Thyroid gland (tissue), 4 donors: ENCODE data around the gene LDLRAD3. TPM values are rescaled to one million over a fixed set of nuclear protein-coding genes. Genes with fewer than 3 reads are reported as not detected.

Experiments
- DNase-seq, 2 donors: peaks; one replicate each; pipeline ENCODE4 v3.0.0-alpha.2; 2019
- H3K27ac ChIP-seq, 3 donors: fragments of 200-600 bp; sonication (generic); 1 replicate in 2 of 3; 2 replicates in 1 of 3; pipeline ENCODE4 v1.5.1; 2016 to 2019; ENCODE audit warnings: mild to moderate bottlenecking in 1 of 3, moderate library complexity in 1 of 3
- H3K27me3 ChIP-seq: fragments of 200-600 bp; sonication (generic); one replicate; pipeline ENCODE4 v1.5.1; 2019
- H3K36me3 ChIP-seq, 2 donors: fragments of 200-600 bp; sonication (generic); one replicate each; pipeline ENCODE4 v1.5.1; 2016 to 2019
- H3K4me1 ChIP-seq, 2 donors: fragments of 200-600 bp; sonication (generic); one replicate each; pipeline ENCODE4 v1.5.1; 2017 to 2019
- H3K4me3 ChIP-seq, 3 donors: fragments of 200-600 bp; sonication (generic); replicated peaks in 1 of 3; 1 replicate in 2 of 3; 2 replicates in 1 of 3; pipeline ENCODE4 v1.5.1; 2016; ENCODE audit warnings: mild to moderate bottlenecking in 1 of 3
- H3K9me3 ChIP-seq: fragments of 200-600 bp; sonication (generic); one replicate; pipeline ENCODE4 v1.5.1; 2017
- CTCF ChIP-seq, 6 experiments: fragments of 200-600 bp in 3 of 6; fragments of 450-650 bp in 3 of 6; sonication (generic) in 3 of 6; IDR thresholded peaks; one replicate each; pipeline ENCODE4 v1.5.1; 2016 to 2019; ENCODE audit warnings: antibody characterized with exemption in 6 of 6, mild to moderate bottlenecking in 2 of 6, inconsistent platforms in 1 of 6, moderate library complexity in 1 of 6
- POLR2A ChIP-seq, 2 donors: fragments of 450-650 bp; IDR thresholded peaks; one replicate each; pipeline ENCODE4 v1.6.1; 2017; ENCODE audit warnings: antibody characterized with exemption in 2 of 2, mild to moderate bottlenecking in 2 of 2, moderate library complexity in 1 of 2
- WGBS, 2 donors: methylation state at CpG; one replicate each; pipeline ENCODE4 v1.1.5; 2017; 5-methylcytosine and 5-hydroxymethylcytosine counted together
- intact Hi-C: fragments of 100-400 bp; cut with DNase I; formaldehyde crosslinking; loops from one replicate; pipeline ENCODE4 v1.15.1; 2023
- total RNA-seq, 4 donors: library from RNA; depleted of rRNA; stranded (reverse); fragments of >200 nt; gene quantifications; one replicate each; pipeline ENCODE4 v1.2.3, GENCODE V29; 2016

Gene LDLRAD3
- total RNA-seq, 4 donors from 2014 or later: 3.6 to 9.3 (median 6.2) TPM

GRCh38 chr11:36051235-36052144 is 107.6 kb downstream of the LDLRAD3 start:
- Histone ChIP-seq H3K36me3 (no peaks in the 10 kb centered on the region), H3K4me1 (no peaks in the 10 kb centered on the region), H3K27me3 (no peaks in the 10 kb centered on the region), H3K9me3 (no peaks in the 10 kb centered on the region), H3K27ac (no peak overlapping the region), H3K4me3 (no peak overlapping the region)
- TF ChIP-seq CTCF (IDR thresholded peaks at IDR 0.05) (no peak), POLR2A (IDR thresholded peaks at IDR 0.05) (no peak)
- no peak for DNase-seq
- WGBS, 2 donors: 69 to 72% methylated on average over 8 of the region's 8 CpGs
- intact Hi-C loops: no loop called here

- DNase-seq: no peak
- Histone ChIP-seq H3K27ac (no peak overlapping the region), H3K4me1 (no peaks in the 10 kb centered on the region), H3K4me3 (no peak overlapping the region), H3K9me3 (no peaks in the 10 kb centered on the region), H3K27me3 (no peaks in the 10 kb centered on the region), H3K36me3 (no peaks in the 10 kb centered on the region)
- TF ChIP-seq POLR2A (IDR thresholded peaks at IDR 0.05): no peak
- TF ChIP-seq CTCF (IDR thresholded peaks at IDR 0.05): no peak
- intact Hi-C loops: no loop called here
- 93 to 97% methylated on average over 5 of the region's 5 CpGs for WGBS, 2 donors
These were observed 109.4 kb downstream of the LDLRAD3 start for GRCh38 chr11:36053281-36053680.

GRCh38 chr11:36053862-36054261 is 110.0 kb downstream of the LDLRAD3 start:
- WGBS, 2 donors: 88 to 89% methylated on average over 3 of the region's 3 CpGs
- Histone ChIP-seq H3K27ac (no peak overlapping the region), H3K27me3 (no peaks in the 10 kb centered on the region), H3K36me3 (no peaks in the 10 kb centered on the region), H3K4me3 (no peak overlapping the region), H3K9me3 (no peaks in the 10 kb centered on the region), H3K4me1 (no peaks in the 10 kb centered on the region)
- TF ChIP-seq POLR2A (IDR thresholded peaks at IDR 0.05) (no peak), CTCF (IDR thresholded peaks at IDR 0.05) (no peak)
- intact Hi-C loops: no loop called here
- DNase-seq: no peak

- Histone ChIP-seq H3K9me3 (no peaks in the 10 kb centered on the region), H3K4me1 (no peaks in the 10 kb centered on the region), H3K27ac (no peak overlapping the region), H3K27me3 (no peaks in the 10 kb centered on the region), H3K4me3 (no peak overlapping the region), H3K36me3 (no peaks in the 10 kb centered on the region)
- intact Hi-C loops: no loop called here
- no peak for DNase-seq
- 79 to 89% methylated on average over 1 of the region's 1 CpG for WGBS, 2 donors
- no peak for TF ChIP-seq POLR2A (IDR thresholded peaks at IDR 0.05)
- TF ChIP-seq CTCF (IDR thresholded peaks at IDR 0.05): no peak
These were observed 110.8 kb downstream of the LDLRAD3 start for GRCh38 chr11:36054628-36055027.

- no peaks in the 10 kb centered on the region for H3K9me3 ChIP-seq
- no peaks in the 10 kb centered on the region for H3K36me3 ChIP-seq
- H3K27me3 ChIP-seq: no peaks in the 10 kb centered on the region
- TF ChIP-seq CTCF (IDR thresholded peaks at IDR 0.05): peak in 2 of 6 experiments; percentile 12 to 24
- no peak for TF ChIP-seq POLR2A (IDR thresholded peaks at IDR 0.05)
- H3K27ac ChIP-seq: no peak overlapping the region
- intact Hi-C loops: no loop called here
- H3K4me3 ChIP-seq: no peak overlapping the region
- 91 to 94% methylated on average over 8 of the region's 8 CpGs for WGBS, 2 donors
- no peak for DNase-seq
- H3K4me1 ChIP-seq: no peaks in the 10 kb centered on the region
These were observed 112.4 kb downstream of the LDLRAD3 start for GRCh38 chr11:36056160-36056751.
